22Rv1 (cell line): ENCODE measurements around the gene CATSPERB.

Source experiments
- CTCF ChIP-seq: fragments of 450-650 bp; IDR thresholded peaks from 2 replicates; pipeline ENCODE4 v1.5.1; 2017; ENCODE audit warnings: mild to moderate bottlenecking
- ZFX ChIP-seq: fragments of 450-650 bp; IDR thresholded peaks from 2 replicates; pipeline ENCODE4 v1.6.1; 2017; ENCODE audit warnings: antibody characterized with exemption, borderline replicate concordance

GRCh38 chr14:91754819-91755218, 22.9 kb upstream of the CATSPERB start:
- TF ChIP-seq CTCF, result no peak
- TF ChIP-seq ZFX, result no peak
